Muscle of leg (tissue), 11 donors: Measurements from ENCODE around the gene SFTA2. TPM values are rescaled to one million over a fixed set of nuclear protein-coding genes. Genes with fewer than 3 reads are reported as not detected.

ENCODE experiments used
- DNase-seq: peaks from one replicate; pipeline ENCODE4 v3.0.0; 2013
- H3K27ac ChIP-seq: one replicate; pipeline ENCODE4 v1.5.1; 2013; ENCODE audit warnings: mild to moderate bottlenecking, low read length, control low read depth
- H3K27me3 ChIP-seq: one replicate; pipeline ENCODE4 v1.6.1; 2013; ENCODE audit warnings: low read length; ENCODE audit not compliant: control insufficient read depth, insufficient read depth
- H3K36me3 ChIP-seq: one replicate; pipeline ENCODE4 v1.6.1; 2013; ENCODE audit warnings: low read length; ENCODE audit not compliant: control insufficient read depth, insufficient read depth
- H3K4me1 ChIP-seq: one replicate; pipeline ENCODE4 v1.6.1; 2013; ENCODE audit warnings: low read length; ENCODE audit not compliant: control insufficient read depth, insufficient read depth
- H3K4me3 ChIP-seq: one replicate; pipeline ENCODE4 v1.5.1; 2013; ENCODE audit warnings: low read length, control low read depth
- H3K9me3 ChIP-seq: replicated peaks from 2 replicates; pipeline ENCODE4 v1.6.1; 2013; ENCODE audit warnings: low read depth, low read length; ENCODE audit not compliant: control insufficient read depth
- WGBS: methylation state at CpG from one replicate; pipeline ENCODE4 v1.1.5; 2013; ENCODE audit warnings: missing lambda C conversion rate; ENCODE audit not compliant: insufficient coverage; 5-methylcytosine and 5-hydroxymethylcytosine counted together
- polyA plus RNA-seq, 8 donors: library from polyadenylated mRNA; unstranded; fragments of 120-200 nt; gene quantifications; one replicate each; pipeline versions ENCODE4 v1.2.1 to v1.2.3, GENCODE V29; 2013; ENCODE audit warnings: inconsistent platforms in 1 of 8, low replicate concordance in 1 of 8; ENCODE audit not compliant: insufficient read length in 8 of 8, insufficient read depth in 1 of 8
- total RNA-seq: library from RNA; stranded (reverse); fragments of 120-200 nt; gene quantifications from one replicate; pipeline ENCODE4 v1.2.4, GENCODE V29; 2013

SFTA2 gene
- total and polyA plus RNA-seq, 9 donors: 0.37 to 0.66 (median 0.47) TPM; not detected in 6

DNA sequence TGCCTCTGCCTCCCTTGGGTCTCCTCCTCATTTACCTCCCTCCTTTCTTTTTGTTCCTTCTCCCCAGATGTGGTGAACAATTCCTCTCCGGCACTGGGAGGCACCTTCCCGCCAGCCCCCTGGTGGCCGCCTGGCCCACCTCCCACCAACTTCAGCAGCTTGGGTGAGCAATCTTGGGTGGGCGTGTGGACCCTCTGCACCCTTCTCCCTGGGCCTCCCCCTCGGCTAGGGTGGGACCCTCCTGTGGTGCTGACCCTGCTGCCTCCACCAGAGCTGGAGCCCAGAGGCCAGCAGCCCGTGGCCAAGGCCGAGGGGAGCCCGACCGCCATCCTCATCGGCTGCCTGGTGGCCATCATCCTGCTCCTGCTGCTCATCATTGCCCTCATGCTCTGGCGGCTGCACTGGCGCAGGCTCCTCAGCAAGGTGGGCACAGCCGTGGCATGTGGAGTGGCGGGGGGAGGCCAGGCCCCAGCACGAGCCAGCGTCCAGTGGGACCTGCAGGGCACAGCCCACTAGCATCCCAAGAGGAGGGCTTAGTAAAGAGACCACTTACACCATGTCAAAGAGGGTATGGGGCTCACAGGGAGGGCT is 38.9 kb downstream of the SFTA2 start:
- Histone ChIP-seq H3K4me3 (no peak overlapping the region), H3K4me1 (peaks cover 6% of the 10 kb centered on the region), H3K36me3 (peaks cover 93% of the 10 kb centered on the region), H3K9me3 (no peaks in the 10 kb centered on the region), H3K27ac (no peak overlapping the region), H3K27me3 (no peaks in the 10 kb centered on the region)
- no peak for DNase-seq
- 69% methylated on average over 13 of the region's 16 CpGs for WGBS

DNA sequence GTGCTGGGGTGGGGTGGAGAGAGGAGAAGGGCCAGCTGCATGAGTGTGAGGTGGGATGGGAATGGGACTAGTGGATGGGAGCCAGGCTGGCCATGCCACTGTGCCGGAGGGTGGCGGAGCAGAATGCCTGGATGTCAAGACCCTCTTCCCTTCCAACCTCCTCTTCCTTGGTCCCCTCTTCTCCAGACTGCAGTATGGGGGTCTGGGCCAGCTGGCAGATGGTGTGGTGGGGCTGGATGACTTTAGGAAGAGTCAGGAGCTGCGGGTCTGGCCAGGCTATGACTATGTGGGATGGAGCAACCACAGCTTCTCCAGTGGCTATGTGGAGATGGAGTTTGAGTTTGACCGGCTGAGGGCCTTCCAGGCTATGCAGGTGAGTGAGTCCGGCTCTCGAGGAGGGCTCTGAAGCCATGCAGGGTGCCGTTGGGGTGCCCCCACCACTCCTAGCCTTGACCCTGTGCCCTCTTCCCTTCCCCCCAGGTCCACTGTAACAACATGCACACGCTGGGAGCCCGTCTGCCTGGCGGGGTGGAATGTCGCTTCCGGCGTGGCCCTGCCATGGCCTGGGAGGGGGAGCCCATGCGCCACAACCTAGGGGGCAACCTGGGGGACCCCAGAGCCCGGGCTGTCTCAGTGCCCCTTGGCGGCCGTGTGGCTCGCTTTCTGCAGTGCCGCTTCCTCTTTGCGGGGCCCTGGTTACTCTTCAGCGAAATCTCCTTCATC is 40.0 kb downstream of the SFTA2 start:
- Histone ChIP-seq H3K4me1 (peaks cover 7% of the 10 kb centered on the region), H3K9me3 (no peaks in the 10 kb centered on the region), H3K4me3 (no peak overlapping the region), H3K27me3 (no peaks in the 10 kb centered on the region), H3K36me3 (peaks cover 83% of the 10 kb centered on the region), H3K27ac (no peak overlapping the region)
- WGBS: 89% methylated on average over 13 of the region's 21 CpGs
- no peak for DNase-seq

DNA sequence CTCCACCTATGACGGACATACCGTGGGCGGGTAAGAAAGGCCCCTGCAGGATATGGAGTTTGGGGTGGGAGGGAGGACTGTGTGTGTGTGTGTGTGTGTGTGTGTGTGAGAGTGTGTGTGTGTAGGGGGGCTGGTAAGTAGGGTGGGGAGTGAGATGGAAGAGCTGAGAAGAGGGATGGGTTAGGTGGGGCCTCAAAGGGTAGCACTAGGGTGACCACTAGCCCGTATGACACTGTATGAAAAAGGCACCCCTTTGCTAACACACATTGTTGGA is 40.6 kb downstream of the SFTA2 start:
- Histone ChIP-seq H3K9me3 (no peaks in the 10 kb centered on the region), H3K36me3 (peaks cover 78% of the 10 kb centered on the region), H3K27ac (no peak overlapping the region), H3K4me1 (peaks cover 13% of the 10 kb centered on the region), H3K4me3 (no peak overlapping the region), H3K27me3 (peaks cover 2% of the 10 kb centered on the region)
- WGBS: 91% methylated on average over 3 of the region's 4 CpGs
- DNase-seq: no peak

DNA sequence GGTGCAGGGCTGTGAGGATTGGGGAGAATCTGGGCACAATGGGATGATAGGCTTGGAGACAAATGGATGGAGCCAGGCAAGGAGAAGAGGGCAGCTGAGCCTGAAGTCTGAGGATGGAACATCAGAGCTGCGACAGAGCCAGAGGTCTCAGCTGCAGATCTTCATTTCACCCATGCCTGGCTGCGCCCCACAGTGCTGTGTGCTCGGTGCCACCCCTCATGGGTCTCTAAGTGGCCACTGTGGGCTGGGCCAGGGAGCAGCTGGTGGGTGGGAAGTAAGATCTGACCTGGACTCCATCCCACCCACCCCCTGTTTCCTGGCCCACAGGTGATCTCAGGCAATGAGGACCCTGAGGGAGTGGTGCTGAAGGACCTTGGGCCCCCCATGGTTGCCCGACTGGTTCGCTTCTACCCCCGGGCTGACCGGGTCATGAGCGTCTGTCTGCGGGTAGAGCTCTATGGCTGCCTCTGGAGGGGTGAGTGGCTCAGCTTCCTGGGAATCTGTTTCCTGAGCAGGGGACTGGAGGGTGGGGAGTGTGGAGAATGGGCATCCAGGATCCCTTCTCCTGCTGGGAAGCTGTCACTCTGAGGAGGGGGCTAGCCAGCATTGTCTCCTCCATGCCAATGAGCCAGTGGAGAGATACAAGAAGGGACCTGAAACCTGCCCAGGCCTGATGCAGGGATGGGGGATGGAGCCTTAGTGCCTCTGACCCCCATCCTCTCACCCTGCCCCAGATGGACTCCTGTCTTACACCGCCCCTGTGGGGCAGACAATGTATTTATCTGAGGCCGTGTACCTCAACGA is 41.1 kb downstream of the SFTA2 start:
- Histone ChIP-seq H3K4me3 (no peak overlapping the region), H3K27ac (no peak overlapping the region), H3K4me1 (peaks cover 18% of the 10 kb centered on the region), H3K36me3 (peaks cover 72% of the 10 kb centered on the region), H3K9me3 (no peaks in the 10 kb centered on the region), H3K27me3 (peaks cover 6% of the 10 kb centered on the region)
- 76% methylated on average over 11 of the region's 12 CpGs for WGBS
- DNase-seq: no peak

DNA sequence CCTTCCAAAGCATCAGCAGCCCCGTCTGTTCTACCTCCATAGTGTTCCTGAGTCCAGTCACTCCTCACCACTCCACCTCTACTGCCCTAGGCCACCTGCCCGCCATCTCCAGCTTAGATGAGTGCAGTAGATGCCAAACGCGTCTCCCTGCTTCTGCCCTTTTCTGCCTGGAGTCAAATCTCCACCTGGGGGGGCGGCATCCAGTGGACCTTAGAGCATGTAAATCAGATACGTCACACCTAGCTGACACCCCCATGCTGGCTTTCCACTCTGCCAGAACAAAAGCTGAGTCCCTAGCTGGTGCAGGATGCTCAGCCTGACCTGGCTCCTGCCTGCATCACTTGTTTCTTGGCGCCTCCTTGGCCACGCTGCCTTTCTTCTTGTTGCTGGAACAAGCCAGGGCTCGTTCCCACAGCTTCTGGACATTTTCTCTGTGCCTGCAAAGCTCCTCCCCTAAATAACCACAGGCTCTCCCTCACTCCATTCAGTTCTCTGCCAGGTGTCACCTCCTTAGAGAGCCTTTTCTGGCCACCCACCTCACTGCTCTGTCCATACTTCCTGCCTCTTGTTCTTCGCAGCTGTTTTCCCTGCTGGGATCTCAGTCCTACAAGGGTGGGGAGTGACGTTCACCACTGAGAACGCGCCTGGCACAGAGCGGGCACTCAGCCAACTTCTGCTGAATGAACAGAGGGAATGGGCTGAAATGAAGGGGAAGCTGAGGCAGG is 41.9 kb downstream of the SFTA2 start:
- WGBS: 73% methylated on average over 14 of the region's 14 CpGs
- peak; percentile 41 for DNase-seq
- peaks cover 14% of the 10 kb centered on the region for H3K27me3 ChIP-seq
- no peaks in the 10 kb centered on the region for H3K9me3 ChIP-seq
- H3K4me3 ChIP-seq: no peak overlapping the region
- peaks cover 26% of the 10 kb centered on the region for H3K4me1 ChIP-seq
- no peak overlapping the region for H3K27ac ChIP-seq
- peaks cover 65% of the 10 kb centered on the region for H3K36me3 ChIP-seq

DNA sequence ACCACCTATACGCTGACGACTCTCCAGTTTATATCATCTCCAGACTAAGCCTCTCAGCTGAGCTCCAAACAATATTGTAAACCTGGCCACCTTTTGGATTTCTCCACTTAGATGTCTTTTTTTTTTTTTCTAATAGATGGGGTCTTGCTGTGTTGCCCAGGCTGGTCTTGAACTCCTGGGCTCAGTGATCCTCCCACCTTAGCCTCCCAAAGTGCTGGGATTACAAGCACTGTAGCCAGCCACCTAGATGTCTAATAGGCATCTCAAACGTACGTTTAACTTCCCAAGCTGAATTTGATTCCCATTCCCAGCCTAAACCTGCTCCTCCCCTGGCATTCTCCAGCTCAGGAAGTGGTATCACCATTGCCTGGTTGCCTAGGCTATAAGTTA is 42.5 kb downstream of the SFTA2 start:
- Histone ChIP-seq H3K27ac (no peak overlapping the region), H3K9me3 (no peaks in the 10 kb centered on the region), H3K4me1 (peaks cover 30% of the 10 kb centered on the region), H3K36me3 (peaks cover 59% of the 10 kb centered on the region), H3K27me3 (peaks cover 17% of the 10 kb centered on the region), H3K4me3 (no peak overlapping the region)
- no peak for DNase-seq
- WGBS: no CpG with 5 or more reads among the region's 4 CpGs

DNA sequence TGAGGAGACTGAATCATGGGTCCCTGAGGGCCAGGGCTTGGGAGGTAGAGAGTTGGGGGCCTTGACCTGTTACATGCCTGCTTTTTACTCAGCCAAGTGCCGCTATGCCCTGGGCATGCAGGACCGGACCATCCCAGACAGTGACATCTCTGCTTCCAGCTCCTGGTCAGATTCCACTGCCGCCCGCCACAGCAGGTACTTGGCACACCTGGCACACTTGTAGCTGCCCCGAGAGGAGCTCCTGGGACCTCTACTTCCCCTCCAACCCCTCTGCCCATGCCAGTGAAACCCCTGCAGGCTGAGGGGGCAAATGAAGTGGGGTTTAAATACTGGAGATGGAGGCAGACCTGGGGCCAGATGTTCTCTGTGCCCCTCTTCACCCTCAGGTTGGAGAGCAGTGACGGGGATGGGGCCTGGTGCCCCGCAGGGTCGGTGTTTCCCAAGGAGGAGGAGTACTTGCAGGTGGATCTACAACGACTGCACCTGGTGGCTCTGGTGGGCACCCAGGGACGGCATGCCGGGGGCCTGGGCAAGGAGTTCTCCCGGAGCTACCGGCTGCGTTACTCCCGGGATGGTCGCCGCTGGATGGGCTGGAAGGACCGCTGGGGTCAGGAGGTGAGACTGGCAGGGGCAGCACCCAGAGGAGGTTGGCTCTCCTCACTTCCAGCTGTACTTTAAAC is 43.0 kb downstream of the SFTA2 start:
- Histone ChIP-seq H3K27me3 (peaks cover 17% of the 10 kb centered on the region), H3K36me3 (peaks cover 55% of the 10 kb centered on the region), H3K27ac (no peak overlapping the region), H3K4me3 (no peak overlapping the region), H3K9me3 (no peaks in the 10 kb centered on the region), H3K4me1 (peaks cover 30% of the 10 kb centered on the region)
- WGBS: 76% methylated on average over 9 of the region's 18 CpGs
- DNase-seq: no peak

DNA sequence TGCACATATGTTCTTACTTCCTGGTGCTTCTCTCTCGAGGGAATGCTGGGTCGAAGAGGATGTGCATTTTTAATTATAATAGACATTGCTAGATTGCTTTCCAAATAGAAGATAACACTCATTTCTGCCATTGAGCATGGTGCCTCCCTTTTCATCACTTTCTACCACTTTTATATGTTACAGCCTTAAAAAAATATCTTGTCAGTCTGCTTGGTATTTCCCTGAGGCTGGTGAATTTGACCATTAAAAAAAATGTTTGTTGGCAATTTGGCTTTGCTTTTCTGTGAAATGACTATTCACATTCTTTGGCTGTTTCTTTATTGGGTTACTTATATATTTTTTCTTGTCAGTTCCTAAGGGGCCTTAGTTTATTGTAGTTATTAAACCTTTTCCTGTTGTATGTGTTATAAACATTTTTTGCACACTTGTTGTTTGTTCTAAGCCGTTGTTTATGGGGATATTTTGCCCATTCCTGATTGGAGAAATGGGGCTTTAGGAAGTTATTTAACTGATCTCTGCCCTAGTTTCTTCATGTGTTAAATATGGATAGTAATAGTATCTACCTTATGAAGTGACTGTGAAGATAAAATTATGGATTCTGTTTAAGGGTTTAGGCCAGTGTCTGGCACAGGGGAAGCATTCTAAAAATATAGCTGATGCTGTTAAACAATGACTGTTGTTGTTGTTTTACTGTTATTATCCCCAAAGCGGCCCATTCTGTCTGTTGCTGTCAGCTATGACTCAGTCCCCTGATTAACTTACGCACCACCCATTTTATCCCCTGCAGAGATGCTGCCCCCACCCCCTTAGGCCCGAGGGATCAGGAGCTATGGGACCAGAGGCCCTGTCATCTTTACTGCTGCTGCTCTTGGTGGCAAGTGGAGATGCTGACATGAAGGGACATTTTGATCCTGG is 43.8 kb downstream of the SFTA2 start:
- Histone ChIP-seq H3K27me3 (peaks cover 21% of the 10 kb centered on the region), H3K36me3 (peaks cover 48% of the 10 kb centered on the region), H3K4me1 (peaks cover 38% of the 10 kb centered on the region), H3K4me3 (no peak overlapping the region), H3K9me3 (no peaks in the 10 kb centered on the region), H3K27ac (no peak overlapping the region)
- WGBS: no CpG with 5 or more reads among the region's 6 CpGs
- DNase-seq: no peak

DNA sequence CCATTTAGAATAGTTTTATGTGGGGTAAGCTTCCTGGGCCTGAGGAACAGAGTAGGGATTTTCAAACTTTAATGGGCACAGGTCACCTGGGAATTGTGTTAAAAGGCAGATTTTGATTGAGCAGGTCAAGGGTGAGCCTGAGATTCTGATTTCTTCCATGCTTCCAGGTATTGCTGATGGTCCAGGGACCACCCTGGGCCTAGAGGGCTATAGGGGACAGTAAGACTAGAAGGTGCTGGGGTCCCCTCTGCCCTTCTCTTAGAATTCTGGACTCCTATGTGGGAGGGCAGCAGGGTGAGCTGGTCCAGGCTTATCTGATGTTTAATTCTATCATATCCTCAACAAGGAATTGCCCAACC is 45.1 kb downstream of the SFTA2 start:
- Histone ChIP-seq H3K27ac (peak overlapping the region; percentile 93), H3K36me3 (peaks cover 36% of the 10 kb centered on the region), H3K27me3 (peaks cover 24% of the 10 kb centered on the region), H3K4me1 (peaks cover 51% of the 10 kb centered on the region), H3K9me3 (no peaks in the 10 kb centered on the region), H3K4me3 (no peak overlapping the region)
- no peak for DNase-seq
